CD4-positive, CD25-positive, alpha-beta regulatory T cell (primary cell): ENCODE results near the gene GALNT11. TPM values are rescaled to one million over a fixed set of nuclear protein-coding genes. Genes with fewer than 3 reads are reported as not detected.
"Not testable (repeated sequence)": the region's sequence is repeated elsewhere in the genome, so short reads cannot be mapped to it uniquely, and the experiment has no call there.

Experiments used
- ATAC-seq, 2 donors: fragments of 150-1000 bp; cut with Tn5 transposase; one replicate each; pipeline ENCODE4 v1.10.0; 2021; ENCODE audit warnings: low read depth in 2 of 2, moderate number of reproducible peaks in 2 of 2, moderate library complexity in 1 of 2
- DNase-seq, 3 donors: peaks; one replicate each; pipeline versions ENCODE4 v3.0.0 to v3.0.0-alpha.2; 2012 to 2022; ENCODE audit warnings: mixed read lengths in 1 of 3
- H3K27ac ChIP-seq: one replicate; pipeline ENCODE4 v1.7.0; 2013; ENCODE audit warnings: mild to moderate bottlenecking, low read length; ENCODE audit not compliant: insufficient read depth, poor library complexity, severe bottlenecking
- H3K27me3 ChIP-seq: one replicate; pipeline ENCODE4 v1.7.0; 2013; ENCODE audit warnings: low read length; ENCODE audit not compliant: control insufficient read depth, insufficient read depth
- H3K36me3 ChIP-seq: one replicate; pipeline ENCODE4 v1.7.0; 2013; ENCODE audit warnings: mild to moderate bottlenecking, low read length, moderate library complexity; ENCODE audit not compliant: control insufficient read depth, insufficient read depth
- H3K4me1 ChIP-seq: 2 replicates; pipeline ENCODE4 v1.7.0; 2013; ENCODE audit warnings: mild to moderate bottlenecking, low read length; ENCODE audit not compliant: insufficient read depth, control insufficient read depth, poor library complexity, severe bottlenecking
- H3K4me3 ChIP-seq: one replicate; pipeline ENCODE4 v1.7.0; 2013; ENCODE audit warnings: low read depth, mild to moderate bottlenecking, low read length, moderate library complexity
- H3K9me3 ChIP-seq, 2 experiments: 1 replicate in 1 of 2; 2 replicates in 1 of 2; pipeline ENCODE4 v1.7.0; 2013; ENCODE audit warnings: low read length in 2 of 2, mild to moderate bottlenecking in 1 of 2, moderate library complexity in 1 of 2; ENCODE audit not compliant: control insufficient read depth in 2 of 2
- H3K27ac Mint-ChIP-seq, 3 donors: one replicate each; pipeline ENCODE4 v1.8.0; 2020 to 2022; ENCODE audit warnings: mild to moderate bottlenecking in 3 of 3, mixed read lengths in 3 of 3, moderate library complexity in 2 of 3
- H3K27me3 Mint-ChIP-seq: one replicate; pipeline ENCODE4 v1.8.0; 2022; ENCODE audit warnings: mild to moderate bottlenecking, mixed read lengths
- H3K36me3 Mint-ChIP-seq: one replicate; pipeline ENCODE4 v1.8.0; 2020; ENCODE audit warnings: mixed read lengths
- H3K4me1 Mint-ChIP-seq, 4 donors: one replicate each; pipeline ENCODE4 v1.8.0; 2020 to 2022; ENCODE audit warnings: mixed read lengths in 4 of 4, mild to moderate bottlenecking in 1 of 4
- H3K4me3 Mint-ChIP-seq, 4 donors: one replicate each; pipeline ENCODE4 v1.8.0; 2020 to 2022; ENCODE audit warnings: mild to moderate bottlenecking in 4 of 4, mixed read lengths in 4 of 4, moderate library complexity in 3 of 4
- H3K9me3 Mint-ChIP-seq, 7 donors: one replicate each; pipeline ENCODE4 v1.8.0; 2020 to 2022; ENCODE audit warnings: mixed read lengths in 7 of 7, mild to moderate bottlenecking in 3 of 7, moderate library complexity in 2 of 7
- polyA plus RNA-seq, 4 donors: library from polyadenylated mRNA; unstranded; fragments of 300-500 nt; fragmentation: Illumina TruSeq; gene quantifications; one replicate each; pipeline ENCODE4 v1.2.3, GENCODE V29; 2021
- total RNA-seq: library from RNA; stranded (reverse); gene quantifications from one replicate; pipeline ENCODE4 v1.2.3, GENCODE V29; 2022

Gene GALNT11
- total and polyA plus RNA-seq, 5 donors from 2014 or later: 22.5 to 27.1 (median 25.4) TPM

DNA sequence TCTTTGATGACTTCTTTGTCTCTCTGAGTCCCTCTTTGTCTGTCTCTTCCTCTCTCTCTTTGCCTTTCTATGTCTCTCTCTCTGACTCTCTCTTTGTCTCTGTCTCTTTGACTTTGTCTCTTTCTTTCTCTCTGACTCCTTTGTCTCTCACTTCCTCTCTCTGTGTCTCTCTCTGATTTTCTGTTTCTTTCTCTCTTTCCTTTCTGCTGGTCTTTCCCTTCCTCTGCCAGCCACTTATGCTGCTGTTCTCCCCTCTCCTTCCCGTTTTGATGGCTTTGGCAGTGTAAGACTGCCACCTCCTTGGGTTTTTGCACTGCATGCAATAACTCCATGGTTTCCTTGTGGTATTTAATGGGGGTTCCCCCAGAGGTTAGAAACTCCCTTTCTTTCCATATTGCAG, 5.2 kb downstream of the GALNT11 start:
- Mint-ChIP-seq H3K4me1 (peaks cover 12 to 51% (median 34%) of the 10 kb centered on the region in 4 donors), H3K4me3 (peak overlapping the region in 1 of 4 donors; percentile 73), H3K27ac (peak overlapping the region in 2 of 3 donors; percentile 21 to 29), H3K36me3 (peaks cover 29% of the 10 kb centered on the region)
- H3K27ac ChIP-seq, H3K27me3 Mint-ChIP-seq, H3K4me3 ChIP-seq, H3K9me3 Mint-ChIP-seq, H3K4me1 ChIP-seq, ATAC-seq, H3K9me3 ChIP-seq, DNase-seq, H3K36me3 ChIP-seq, H3K27me3 ChIP-seq: not testable (repeated sequence)

DNA sequence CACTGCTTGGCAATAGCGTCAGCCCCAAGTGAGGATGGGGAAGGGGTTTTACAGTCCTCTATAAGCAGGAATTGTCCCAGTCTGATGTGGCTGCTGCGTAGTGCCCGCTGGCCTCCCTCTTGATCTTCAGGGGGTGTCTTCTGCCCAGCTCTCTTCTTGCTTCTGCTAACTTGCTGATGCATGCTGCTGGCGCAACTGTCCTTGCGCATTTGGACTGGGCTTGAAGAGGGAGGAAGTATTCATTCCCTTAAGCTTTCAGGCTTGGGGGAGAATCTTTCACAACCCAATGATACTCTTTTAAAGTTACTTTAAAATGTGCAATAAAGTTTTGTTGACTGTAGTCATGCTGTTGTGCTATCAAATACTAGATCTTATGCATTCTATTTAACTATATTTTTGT, 10.3 kb downstream of the GALNT11 start:
- H3K9me3 ChIP-seq: peaks cover 22 to 30% of the 10 kb centered on the region in 2 experiments
- H3K9me3 Mint-ChIP-seq: peaks cover 0 to 38% (median 13%) of the 10 kb centered on the region in 7 donors
- ATAC-seq: no peak
- peaks cover 0 to 24% (median 6%) of the 10 kb centered on the region in 4 donors for H3K4me1 Mint-ChIP-seq
- H3K27me3 Mint-ChIP-seq: no peaks in the 10 kb centered on the region
- no peaks in the 10 kb centered on the region for H3K4me1 ChIP-seq
- peaks cover 3% of the 10 kb centered on the region for H3K36me3 ChIP-seq
- H3K36me3 Mint-ChIP-seq: peaks cover 63% of the 10 kb centered on the region
- H3K4me3 Mint-ChIP-seq: no peak overlapping the region
- no peak overlapping the region for H3K27ac ChIP-seq
- DNase-seq: no peak
- H3K27me3 ChIP-seq: no peaks in the 10 kb centered on the region
- no peak overlapping the region for H3K4me3 ChIP-seq
- H3K27ac Mint-ChIP-seq: no peak overlapping the region

DNA sequence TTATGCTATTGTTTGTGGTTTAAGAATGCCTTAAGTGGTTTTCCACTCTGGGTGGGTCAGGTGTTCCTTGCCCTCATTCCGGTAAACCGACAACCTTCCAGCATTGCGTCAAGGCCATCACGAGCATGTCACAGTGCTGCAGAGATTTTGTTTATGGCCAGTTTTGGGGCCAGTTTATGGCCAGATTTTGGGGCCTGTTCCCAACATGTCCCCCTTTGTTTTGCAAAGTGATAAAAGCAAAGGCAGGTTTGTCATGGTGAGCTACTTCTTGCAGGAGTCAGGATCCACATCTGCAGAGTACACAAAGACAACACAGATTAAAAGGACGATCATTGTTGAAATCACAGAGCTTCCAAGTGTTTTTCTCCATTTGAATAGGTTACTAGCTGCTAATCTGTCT, 12.9 kb downstream of the GALNT11 start:
- Mint-ChIP-seq H3K36me3 (peaks cover 62% of the 10 kb centered on the region), H3K9me3 (peaks cover 0 to 40% (median 15%) of the 10 kb centered on the region in 7 donors)
- not testable (repeated sequence) for ATAC-seq

DNA sequence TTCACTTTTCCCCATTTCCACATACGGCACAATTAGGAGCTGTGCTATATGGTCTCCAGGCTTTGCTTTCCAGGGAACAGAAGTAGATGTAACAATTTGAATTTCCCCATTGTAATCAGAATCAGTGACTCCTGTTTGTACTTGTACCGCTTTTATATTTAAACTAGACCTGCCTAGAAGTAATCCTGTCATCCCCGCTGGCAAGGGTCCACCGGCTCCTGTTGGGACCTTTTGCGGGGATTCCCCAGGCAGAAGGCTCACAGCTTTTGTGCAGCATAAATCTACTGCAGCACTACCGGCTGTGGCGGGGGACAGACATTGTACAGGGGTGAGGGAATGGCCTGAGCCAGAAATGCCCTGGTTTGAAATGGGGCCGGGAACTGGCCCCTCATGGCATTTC, 17.6 kb downstream of the GALNT11 start:
- not testable (repeated sequence) for DNase-seq, H3K36me3 ChIP-seq, H3K27ac Mint-ChIP-seq, H3K27me3 ChIP-seq, H3K4me1 ChIP-seq, H3K27me3 Mint-ChIP-seq, ATAC-seq, H3K27ac ChIP-seq, H3K4me3 ChIP-seq
- H3K9me3 ChIP-seq: peaks cover 36 to 40% of the 10 kb centered on the region in 2 experiments
- Mint-ChIP-seq H3K4me1 (peaks cover 11 to 20% (median 15%) of the 10 kb centered on the region in 4 donors), H3K36me3 (peaks cover 56% of the 10 kb centered on the region), H3K9me3 (peaks cover 2 to 49% (median 20%) of the 10 kb centered on the region in 7 donors), H3K4me3 (peak overlapping the region in 1 of 4 donors; percentile 27)

More for the DNA sequence above, 12.9 kb downstream of the GALNT11 start:
- DNase-seq, H3K27me3 ChIP-seq, H3K4me3 ChIP-seq, H3K27ac Mint-ChIP-seq, H3K36me3 ChIP-seq, H3K27me3 Mint-ChIP-seq, H3K4me1 ChIP-seq, H3K27ac ChIP-seq, H3K4me3 Mint-ChIP-seq: not testable (repeated sequence)
- H3K9me3 ChIP-seq: peaks cover 22 to 30% of the 10 kb centered on the region in 2 experiments
- peaks cover 0 to 20% (median 0%) of the 10 kb centered on the region in 4 donors for H3K4me1 Mint-ChIP-seq

DNA sequence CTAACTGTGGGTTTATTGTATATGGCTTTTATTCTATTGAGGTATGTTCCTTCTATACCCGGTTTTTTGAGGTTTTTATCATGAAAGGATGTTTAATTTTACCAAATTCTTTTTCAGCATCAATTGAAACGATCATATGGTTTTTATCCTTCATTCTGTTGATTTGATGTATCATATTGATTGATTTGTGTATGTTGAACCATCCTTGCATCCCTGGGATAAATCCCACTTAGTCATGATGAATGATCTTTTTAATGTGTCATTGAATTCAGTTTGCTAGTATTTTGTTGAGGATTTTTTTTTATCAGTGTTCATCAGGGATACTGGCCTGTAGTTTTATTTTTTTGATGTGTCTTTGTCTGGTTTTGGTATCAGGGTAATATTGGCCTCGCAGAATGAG, 19.4 kb downstream of the GALNT11 start:
- not testable (repeated sequence) for H3K36me3 ChIP-seq, H3K27me3 ChIP-seq, H3K4me3 Mint-ChIP-seq, H3K4me1 ChIP-seq, DNase-seq, H3K27me3 Mint-ChIP-seq, ATAC-seq, H3K27ac ChIP-seq, H3K27ac Mint-ChIP-seq, H3K4me3 ChIP-seq
- Mint-ChIP-seq H3K9me3 (peaks cover 2 to 39% (median 20%) of the 10 kb centered on the region in 7 donors), H3K4me1 (peaks cover 21 to 27% (median 23%) of the 10 kb centered on the region in 4 donors), H3K36me3 (peaks cover 50% of the 10 kb centered on the region)
- peaks cover 18 to 26% of the 10 kb centered on the region in 2 experiments for H3K9me3 ChIP-seq

DNA sequence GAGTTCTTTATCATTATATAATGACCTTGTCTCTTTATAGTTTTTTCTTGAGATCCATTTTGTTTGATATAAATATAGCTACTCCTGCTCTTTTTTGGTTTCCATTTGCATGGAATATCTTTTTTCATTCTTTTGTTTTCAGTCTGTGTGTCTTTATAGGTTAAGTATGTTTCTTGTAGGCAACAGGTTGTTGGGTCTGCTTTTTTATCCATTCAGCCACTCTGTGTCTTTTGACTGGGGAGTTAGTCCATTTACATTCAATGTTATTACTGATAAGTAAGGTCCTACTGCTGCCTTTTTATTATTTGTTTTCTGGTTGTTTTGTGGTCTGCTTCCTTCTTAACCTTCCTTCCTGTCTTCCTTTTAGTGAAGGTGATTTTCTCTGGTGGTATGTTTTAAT, 21.1 kb downstream of the GALNT11 start:
- no peak for DNase-seq
- ATAC-seq: no peak
- H3K4me1 ChIP-seq: no peaks in the 10 kb centered on the region
- H3K9me3 ChIP-seq: peaks cover 18 to 23% of the 10 kb centered on the region in 2 experiments
- no peaks in the 10 kb centered on the region for H3K36me3 ChIP-seq
- no peaks in the 10 kb centered on the region for H3K27me3 Mint-ChIP-seq
- H3K27ac ChIP-seq: no peak overlapping the region
- no peak overlapping the region for H3K4me3 ChIP-seq
- no peak overlapping the region for H3K27ac Mint-ChIP-seq
- H3K4me1 Mint-ChIP-seq: peaks cover 20 to 30% (median 26%) of the 10 kb centered on the region in 4 donors
- no peak overlapping the region for H3K4me3 Mint-ChIP-seq
- peaks cover 2 to 33% (median 18%) of the 10 kb centered on the region in 7 donors for H3K9me3 Mint-ChIP-seq
- no peaks in the 10 kb centered on the region for H3K27me3 ChIP-seq
- H3K36me3 Mint-ChIP-seq: peaks cover 45% of the 10 kb centered on the region

DNA sequence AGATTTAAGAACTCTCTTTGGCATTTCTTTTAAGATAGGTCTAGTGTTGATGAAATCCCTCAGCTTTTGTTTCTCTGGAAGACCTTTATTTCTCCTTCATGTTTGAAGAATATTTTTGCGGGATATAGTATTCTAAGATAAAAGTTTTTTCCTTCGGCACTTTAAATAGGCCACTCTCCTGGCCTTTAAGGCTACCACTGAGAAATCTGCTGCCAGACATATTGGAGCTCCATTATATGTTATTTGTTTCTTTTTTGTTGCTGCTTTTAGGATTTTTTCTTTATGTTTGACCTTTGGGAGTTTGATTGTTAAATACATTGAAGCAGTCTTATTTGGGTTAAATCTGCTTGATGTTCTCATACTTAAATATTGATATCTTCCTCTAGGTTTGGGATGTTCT, 22.6 kb downstream of the GALNT11 start:
- DNase-seq: no peak
- peaks cover 2 to 28% (median 12%) of the 10 kb centered on the region in 7 donors for H3K9me3 Mint-ChIP-seq
- no peaks in the 10 kb centered on the region for H3K27me3 Mint-ChIP-seq
- Histone ChIP-seq H3K4me1 (no peaks in the 10 kb centered on the region), H3K9me3 (peaks cover 18 to 23% of the 10 kb centered on the region in 2 experiments), H3K36me3 (no peaks in the 10 kb centered on the region), H3K27me3 (no peaks in the 10 kb centered on the region), H3K27ac (no peak overlapping the region), H3K4me3 (no peak overlapping the region)
- no peak for ATAC-seq
- H3K27ac Mint-ChIP-seq: no peak overlapping the region
- H3K36me3 Mint-ChIP-seq: peaks cover 40% of the 10 kb centered on the region
- no peak overlapping the region for H3K4me3 Mint-ChIP-seq
- peaks cover 26 to 39% (median 32%) of the 10 kb centered on the region in 4 donors for H3K4me1 Mint-ChIP-seq

DNA sequence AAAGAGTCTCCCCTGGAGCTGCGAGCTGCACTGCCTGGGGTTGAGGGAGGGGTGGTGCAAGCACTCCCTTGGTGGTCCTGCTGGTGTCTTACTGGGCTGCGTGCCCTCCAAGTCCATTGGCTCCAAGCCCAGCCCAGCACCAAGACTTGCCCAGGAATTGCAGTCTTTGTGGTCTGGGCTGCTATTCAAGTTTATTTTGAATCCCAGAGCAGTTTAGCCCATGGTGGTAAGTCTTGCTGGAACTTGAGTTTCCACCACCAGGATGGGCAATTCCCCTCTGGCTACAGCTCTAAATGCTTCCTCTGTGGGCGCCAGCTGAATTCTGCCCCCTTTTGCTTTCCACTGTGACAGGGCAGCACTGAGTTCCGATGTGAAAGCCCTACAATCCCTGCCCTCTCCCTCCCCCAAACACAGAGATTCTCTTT, 25.1 kb downstream of the GALNT11 start:
- Mint-ChIP-seq H3K9me3 (peaks cover 2 to 13% (median 12%) of the 10 kb centered on the region in 7 donors), H3K27me3 (no peaks in the 10 kb centered on the region), H3K4me3 (no peak overlapping the region), H3K36me3 (peaks cover 26% of the 10 kb centered on the region), H3K27ac (peak overlapping the region in 1 of 3 donors; percentile 25), H3K4me1 (peaks cover 26 to 38% (median 31%) of the 10 kb centered on the region in 4 donors)
- Histone ChIP-seq H3K4me3 (no peak overlapping the region), H3K27ac (no peak overlapping the region), H3K27me3 (no peaks in the 10 kb centered on the region), H3K4me1 (no peaks in the 10 kb centered on the region), H3K36me3 (no peaks in the 10 kb centered on the region), H3K9me3 (peaks cover 9 to 13% of the 10 kb centered on the region in 2 experiments)
- ATAC-seq (no peak), DNase-seq (no peak)
